Measurements from ENCODE around the gene SKIC3. TPM values are rescaled to one million over a fixed set of nuclear protein-coding genes. Genes with fewer than 3 reads are reported as not detected.

SKIC3 gene
- total and polyA plus RNA-seq, 2 of the 13 experiments (the other 11 are each of a cell fraction or from before 2014, with no cell fraction given) = 36.9 to 61.5 TPM

GRCh38 chr5:95554647-95555548, at the start of gene SKIC3, which contains the start of gene ARSK (continued):
- TF ChIP-seq ZNF670 (CRISPR knock-in tag; IDR thresholded peaks at IDR 0.05; ENCODE audit: borderline replicate concordance) (peak; percentile 61; the same call in 1 of the 2 replicates), CBFB (CRISPR knock-in tag; IDR thresholded peaks at IDR 0.05) (no peak), HOXA3 (CRISPR knock-in tag; IDR thresholded peaks at IDR 0.05) (peak; percentile 62; the same call in 1 of the 2 replicates), GPN1 (CRISPR knock-in tag; IDR thresholded peaks at IDR 0.05; ENCODE audit: borderline replicate concordance) (0 out of 2 replicates have a peak, but pooled peaks have one; percentile 34), ZNF550 (CRISPR knock-in tag; IDR thresholded peaks at IDR 0.05; ENCODE audit: borderline replicate concordance) (no peak), NFRKB (IDR thresholded peaks at IDR 0.05) (no peak), ZBTB33 (CRISPR knock-in tag; IDR thresholded peaks at IDR 0.05) (no peak), MYC (CRISPR knock-in tag; IDR thresholded peaks at IDR 0.05; ENCODE audit: borderline replicate concordance) (peak; percentile 63; the same call in 1 of the 2 replicates), CHD2 (IDR thresholded peaks at IDR 0.05; ENCODE audit: low read depth, low read length) (peak; percentile 74; the same call in 1 of the 2 replicates), RXRB (CRISPR knock-in tag; IDR thresholded peaks at IDR 0.05; ENCODE audit: borderline replicate concordance) (peak; percentile 70), HNF4A (CRISPR knock-in tag; IDR thresholded peaks at IDR 0.05) (no peak), JUNB (CRISPR knock-in tag; IDR thresholded peaks at IDR 0.05; ENCODE audit: borderline replicate concordance) (no peak), GZF1 (CRISPR knock-in tag; IDR thresholded peaks at IDR 0.05) (0 out of 2 replicates have a peak, but pooled peaks have one; percentile 26), ZFP37 (CRISPR knock-in tag; IDR thresholded peaks at IDR 0.05; ENCODE audit: borderline replicate concordance) (no peak), ZNF883 (CRISPR knock-in tag; IDR thresholded peaks at IDR 0.05; ENCODE audit: not compliant biosample characterization) (peak; percentile 55), ZNF30 (CRISPR knock-in tag; IDR thresholded peaks at IDR 0.05) (no peak; the same call in 1 of the 2 replicates), ZNF337 (CRISPR knock-in tag; IDR thresholded peaks at IDR 0.05; ENCODE audit: borderline replicate concordance, low read depth) (no peak), ZNF703 (CRISPR knock-in tag; IDR thresholded peaks at IDR 0.05; ENCODE audit: borderline replicate concordance) (no peak), FOXC1 (CRISPR knock-in tag; IDR thresholded peaks at IDR 0.05; ENCODE audit: borderline replicate concordance) (peak; percentile 73; the same call in 1 of the 2 replicates), AGO2 (optimal IDR thresholded peaks at IDR 0.05; ENCODE audit: low read depth, low read length) (no peak)
- TF ChIP-seq, protein P1, sequence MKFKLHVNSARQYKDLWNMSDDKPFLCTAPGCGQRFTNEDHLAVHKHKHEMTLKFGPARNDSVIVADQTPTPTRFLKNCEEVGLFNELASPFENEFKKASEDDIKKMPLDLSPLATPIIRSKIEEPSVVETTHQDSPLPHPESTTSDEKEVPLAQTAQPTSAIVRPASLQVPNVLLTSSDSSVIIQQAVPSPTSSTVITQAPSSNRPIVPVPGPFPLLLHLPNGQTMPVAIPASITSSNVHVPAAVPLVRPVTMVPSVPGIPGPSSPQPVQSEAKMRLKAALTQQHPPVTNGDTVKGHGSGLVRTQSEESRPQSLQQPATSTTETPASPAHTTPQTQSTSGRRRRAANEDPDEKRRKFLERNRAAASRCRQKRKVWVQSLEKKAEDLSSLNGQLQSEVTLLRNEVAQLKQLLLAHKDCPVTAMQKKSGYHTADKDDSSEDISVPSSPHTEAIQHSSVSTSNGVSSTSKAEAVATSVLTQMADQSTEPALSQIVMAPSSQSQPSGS (CRISPR knock-in tag; IDR thresholded peaks at IDR 0.05) = peak; percentile 71
- TF ChIP-seq, protein P2, sequence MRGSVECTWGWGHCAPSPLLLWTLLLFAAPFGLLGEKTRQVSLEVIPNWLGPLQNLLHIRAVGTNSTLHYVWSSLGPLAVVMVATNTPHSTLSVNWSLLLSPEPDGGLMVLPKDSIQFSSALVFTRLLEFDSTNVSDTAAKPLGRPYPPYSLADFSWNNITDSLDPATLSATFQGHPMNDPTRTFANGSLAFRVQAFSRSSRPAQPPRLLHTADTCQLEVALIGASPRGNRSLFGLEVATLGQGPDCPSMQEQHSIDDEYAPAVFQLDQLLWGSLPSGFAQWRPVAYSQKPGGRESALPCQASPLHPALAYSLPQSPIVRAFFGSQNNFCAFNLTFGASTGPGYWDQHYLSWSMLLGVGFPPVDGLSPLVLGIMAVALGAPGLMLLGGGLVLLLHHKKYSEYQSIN (CRISPR knock-in tag; IDR thresholded peaks at IDR 0.05; ENCODE audit: borderline replicate concordance) = no peak
- TF ChIP-seq, protein P3, sequence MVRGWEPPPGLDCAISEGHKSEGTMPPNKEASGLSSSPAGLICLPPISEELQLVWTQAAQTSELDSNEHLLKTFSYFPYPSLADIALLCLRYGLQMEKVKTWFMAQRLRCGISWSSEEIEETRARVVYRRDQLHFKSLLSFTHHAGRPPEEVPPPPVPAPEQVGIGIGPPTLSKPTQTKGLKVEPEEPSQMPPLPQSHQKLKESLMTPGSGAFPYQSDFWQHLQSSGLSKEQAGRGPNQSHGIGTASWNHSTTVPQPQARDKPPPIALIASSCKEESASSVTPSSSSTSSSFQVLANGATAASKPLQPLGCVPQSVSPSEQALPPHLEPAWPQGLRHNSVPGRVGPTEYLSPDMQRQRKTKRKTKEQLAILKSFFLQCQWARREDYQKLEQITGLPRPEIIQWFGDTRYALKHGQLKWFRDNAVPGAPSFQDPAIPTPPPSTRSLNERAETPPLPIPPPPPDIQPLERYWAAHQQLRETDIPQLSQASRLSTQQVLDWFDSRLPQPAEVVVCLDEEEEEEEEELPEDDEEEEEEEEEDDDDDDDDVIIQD (CRISPR knock-in tag; IDR thresholded peaks at IDR 0.05; ENCODE audit: low read depth) = peak; percentile 61
